WERI-Rb-1 (cell line): ENCODE results near the gene PTPRT.

ENCODE experiments used
- DNase-seq: peaks from one replicate; pipeline ENCODE4 v3.0.0-alpha.2; 2020
- H3K27ac ChIP-seq: fragments of 250-450 bp; sonication (Bioruptor Pico); 2 replicates; pipeline ENCODE4 v1.5.1; 2020; ENCODE audit warnings: mild to moderate bottlenecking, moderate library complexity
- H3K27me3 ChIP-seq: fragments of 250-450 bp; sonication (Bioruptor Pico); 2 replicates; pipeline ENCODE4 v1.5.1; 2021; ENCODE audit warnings: mild to moderate bottlenecking, low read depth, moderate library complexity; ENCODE audit not compliant: insufficient read depth, severe bottlenecking
- H3K36me3 ChIP-seq: fragments of 250-450 bp; sonication (Bioruptor Pico); 2 replicates; pipeline ENCODE4 v1.5.1; 2020; ENCODE audit warnings: mild to moderate bottlenecking, moderate library complexity
- H3K4me3 ChIP-seq: 2 replicates; pipeline ENCODE4 v1.5.1; 2011; ENCODE audit warnings: low read depth, mild to moderate bottlenecking, control low read depth, low read length
- H3K9me3 ChIP-seq: fragments of 250-450 bp; sonication (Bioruptor Pico); 2 replicates; pipeline ENCODE4 v1.5.1; 2021; ENCODE audit warnings: mild to moderate bottlenecking, moderate library complexity; ENCODE audit not compliant: severe bottlenecking
- CTCF ChIP-seq: IDR thresholded peaks from 2 replicates; pipeline ENCODE4 v1.5.1; 2011; ENCODE audit warnings: low read depth, mild to moderate bottlenecking, control low read depth, inconsistent platforms, low read length

The PTPRT gene

GRCh38 chr20:42862446-42862845 lies 327.3 kb downstream of the PTPRT start:
- Histone ChIP-seq H3K36me3 (no peaks in the 10 kb centered on the region), H3K9me3 (no peaks in the 10 kb centered on the region), H3K27ac (no peak overlapping the region), H3K4me3 (no peak overlapping the region), H3K27me3 (no peaks in the 10 kb centered on the region)
- DNase-seq: no peak
- TF ChIP-seq CTCF: no peak

GRCh38 chr20:42857446-42857845 lies 332.3 kb downstream of the PTPRT start:
- TF ChIP-seq CTCF: no peak
- peak; percentile 77 for DNase-seq
- no peak overlapping the region; the same call in 1 of the 2 replicates for H3K4me3 ChIP-seq
- H3K27ac ChIP-seq: no peak overlapping the region
- no peaks in the 10 kb centered on the region for H3K9me3 ChIP-seq
- no peaks in the 10 kb centered on the region for H3K27me3 ChIP-seq
- no peaks in the 10 kb centered on the region for H3K36me3 ChIP-seq

- no peaks in the 10 kb centered on the region for H3K9me3 ChIP-seq
- no peak overlapping the region for H3K4me3 ChIP-seq
- no peaks in the 10 kb centered on the region for H3K27me3 ChIP-seq
- DNase-seq: no peak
- no peak for TF ChIP-seq CTCF
- H3K36me3 ChIP-seq: no peaks in the 10 kb centered on the region
- H3K27ac ChIP-seq: no peak overlapping the region
These were observed 333.8 kb downstream of the PTPRT start for GRCh38 chr20:42855896-42856295.

- no peak for DNase-seq
- Histone ChIP-seq H3K4me3 (no peak overlapping the region), H3K27me3 (no peaks in the 10 kb centered on the region), H3K27ac (no peak overlapping the region), H3K9me3 (no peaks in the 10 kb centered on the region), H3K36me3 (no peaks in the 10 kb centered on the region)
- no peak for TF ChIP-seq CTCF
These were observed 337.0 kb downstream of the PTPRT start for GRCh38 chr20:42852691-42853090.

- no peaks in the 10 kb centered on the region for H3K36me3 ChIP-seq
- H3K27me3 ChIP-seq: no peaks in the 10 kb centered on the region
- no peaks in the 10 kb centered on the region for H3K9me3 ChIP-seq
- TF ChIP-seq CTCF: no peak
- DNase-seq: no peak
- no peak overlapping the region for H3K4me3 ChIP-seq
- no peak overlapping the region for H3K27ac ChIP-seq
These were observed 342.8 kb downstream of the PTPRT start for GRCh38 chr20:42846784-42847490.

DNA sequence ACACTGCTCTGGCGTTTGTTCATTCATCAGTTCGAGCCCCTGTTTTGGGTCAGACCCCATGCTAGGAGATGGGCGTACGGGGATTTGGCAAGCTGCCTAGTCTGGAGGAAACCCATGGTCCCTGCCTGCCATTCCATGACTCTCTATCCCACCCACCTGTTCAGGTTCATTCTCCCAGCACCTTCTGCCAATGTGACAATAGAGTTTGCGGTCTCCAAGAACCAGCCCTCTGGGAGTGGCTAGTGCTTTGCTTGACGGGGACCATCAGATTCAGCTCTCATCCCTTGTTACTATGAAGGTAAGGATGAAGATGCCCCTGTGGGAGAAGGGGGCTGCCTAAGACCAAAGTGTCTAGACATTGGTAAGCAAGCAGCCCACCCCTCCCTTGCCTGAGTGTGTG lies 345.0 kb downstream of the PTPRT start:
- no peaks in the 10 kb centered on the region for H3K36me3 ChIP-seq
- no peak for DNase-seq
- no peaks in the 10 kb centered on the region for H3K9me3 ChIP-seq
- TF ChIP-seq CTCF: no peak
- no peak overlapping the region for H3K27ac ChIP-seq
- no peaks in the 10 kb centered on the region for H3K27me3 ChIP-seq
- H3K4me3 ChIP-seq: no peak overlapping the region
